GM12872 (cell line): Measurements from ENCODE around the gene ZFYVE27.

Experiments used
- TF ChIP-seq, protein P1 (sequence below): IDR thresholded peaks from 3 replicates; pipeline ENCODE4 v1.5.1; 2011; ENCODE audit warnings: low read depth, mild to moderate bottlenecking, low read length, moderate library complexity; ENCODE audit not compliant: insufficient read depth

Gene ZFYVE27

DNA sequence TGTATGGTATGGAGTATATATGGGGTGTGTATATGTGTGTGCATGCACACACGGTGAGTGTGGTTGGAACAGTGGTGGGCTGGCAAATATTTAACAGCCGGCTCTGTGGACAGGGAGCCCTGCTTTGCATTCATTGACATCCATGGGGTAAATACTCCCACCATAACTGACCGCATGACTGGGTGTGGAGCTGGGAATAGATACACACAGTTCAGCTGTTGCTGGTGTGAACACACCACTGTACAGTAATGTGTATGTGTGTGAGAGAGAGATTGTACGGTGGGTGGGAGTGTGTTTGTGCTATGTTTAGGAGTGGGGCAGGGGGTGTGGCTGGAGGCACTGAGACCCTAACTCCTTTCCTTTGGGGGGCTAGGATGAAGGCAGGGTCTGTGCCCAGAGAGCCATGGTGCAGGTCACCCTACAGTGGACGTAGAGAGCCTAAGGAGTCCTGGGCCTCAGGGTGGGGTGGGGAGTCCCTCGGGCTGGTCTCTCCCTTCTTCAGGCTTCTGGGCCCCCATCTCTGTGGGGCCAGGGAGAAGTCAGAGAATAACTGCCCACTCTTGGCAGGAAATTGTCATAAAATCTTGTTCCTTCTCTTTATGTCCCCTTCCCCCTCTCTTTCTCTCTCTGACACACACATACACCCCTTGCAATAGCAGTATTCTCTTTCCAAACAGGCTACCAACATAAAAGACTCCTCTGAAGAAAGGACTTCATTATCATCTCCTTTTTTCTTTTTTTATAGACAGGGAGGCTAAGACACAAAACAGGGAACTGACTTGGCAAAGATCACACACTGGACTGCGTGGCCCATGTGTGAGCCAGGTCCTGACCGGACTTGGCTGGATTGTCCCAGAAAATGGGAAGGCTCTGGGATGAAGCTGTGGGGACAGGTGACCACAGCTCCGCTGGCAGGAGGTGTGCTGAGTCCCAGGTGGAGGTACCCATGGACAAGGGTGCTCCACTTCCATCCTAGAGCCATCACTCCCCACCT lies 31.7 kb downstream of the ZFYVE27 start:
- TF ChIP-seq, protein P1, sequence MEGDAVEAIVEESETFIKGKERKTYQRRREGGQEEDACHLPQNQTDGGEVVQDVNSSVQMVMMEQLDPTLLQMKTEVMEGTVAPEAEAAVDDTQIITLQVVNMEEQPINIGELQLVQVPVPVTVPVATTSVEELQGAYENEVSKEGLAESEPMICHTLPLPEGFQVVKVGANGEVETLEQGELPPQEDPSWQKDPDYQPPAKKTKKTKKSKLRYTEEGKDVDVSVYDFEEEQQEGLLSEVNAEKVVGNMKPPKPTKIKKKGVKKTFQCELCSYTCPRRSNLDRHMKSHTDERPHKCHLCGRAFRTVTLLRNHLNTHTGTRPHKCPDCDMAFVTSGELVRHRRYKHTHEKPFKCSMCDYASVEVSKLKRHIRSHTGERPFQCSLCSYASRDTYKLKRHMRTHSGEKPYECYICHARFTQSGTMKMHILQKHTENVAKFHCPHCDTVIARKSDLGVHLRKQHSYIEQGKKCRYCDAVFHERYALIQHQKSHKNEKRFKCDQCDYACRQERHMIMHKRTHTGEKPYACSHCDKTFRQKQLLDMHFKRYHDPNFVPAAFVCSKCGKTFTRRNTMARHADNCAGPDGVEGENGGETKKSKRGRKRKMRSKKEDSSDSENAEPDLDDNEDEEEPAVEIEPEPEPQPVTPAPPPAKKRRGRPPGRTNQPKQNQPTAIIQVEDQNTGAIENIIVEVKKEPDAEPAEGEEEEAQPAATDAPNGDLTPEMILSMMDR, result no peak

DNA sequence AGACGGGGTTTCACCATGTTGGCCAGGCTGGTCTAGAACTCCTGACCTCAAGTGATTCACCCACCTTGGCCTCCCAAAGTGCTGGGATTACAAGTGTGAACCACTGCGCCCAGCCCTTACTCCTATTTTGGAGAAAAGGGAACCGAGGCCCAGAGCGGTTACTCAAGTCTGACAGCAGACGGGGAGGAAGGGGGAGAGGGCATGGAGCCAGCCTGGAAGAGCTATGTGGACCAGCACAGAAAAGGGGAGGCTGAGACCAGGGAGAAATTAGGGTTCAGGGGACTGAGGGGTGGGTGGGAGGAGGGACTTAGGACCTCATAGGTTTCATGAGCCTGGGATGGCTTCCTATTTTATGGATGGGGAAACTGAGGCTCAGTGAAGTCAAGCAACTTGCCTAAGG lies 33.3 kb downstream of the ZFYVE27 start:
- TF ChIP-seq, protein P1, result no peak

DNA sequence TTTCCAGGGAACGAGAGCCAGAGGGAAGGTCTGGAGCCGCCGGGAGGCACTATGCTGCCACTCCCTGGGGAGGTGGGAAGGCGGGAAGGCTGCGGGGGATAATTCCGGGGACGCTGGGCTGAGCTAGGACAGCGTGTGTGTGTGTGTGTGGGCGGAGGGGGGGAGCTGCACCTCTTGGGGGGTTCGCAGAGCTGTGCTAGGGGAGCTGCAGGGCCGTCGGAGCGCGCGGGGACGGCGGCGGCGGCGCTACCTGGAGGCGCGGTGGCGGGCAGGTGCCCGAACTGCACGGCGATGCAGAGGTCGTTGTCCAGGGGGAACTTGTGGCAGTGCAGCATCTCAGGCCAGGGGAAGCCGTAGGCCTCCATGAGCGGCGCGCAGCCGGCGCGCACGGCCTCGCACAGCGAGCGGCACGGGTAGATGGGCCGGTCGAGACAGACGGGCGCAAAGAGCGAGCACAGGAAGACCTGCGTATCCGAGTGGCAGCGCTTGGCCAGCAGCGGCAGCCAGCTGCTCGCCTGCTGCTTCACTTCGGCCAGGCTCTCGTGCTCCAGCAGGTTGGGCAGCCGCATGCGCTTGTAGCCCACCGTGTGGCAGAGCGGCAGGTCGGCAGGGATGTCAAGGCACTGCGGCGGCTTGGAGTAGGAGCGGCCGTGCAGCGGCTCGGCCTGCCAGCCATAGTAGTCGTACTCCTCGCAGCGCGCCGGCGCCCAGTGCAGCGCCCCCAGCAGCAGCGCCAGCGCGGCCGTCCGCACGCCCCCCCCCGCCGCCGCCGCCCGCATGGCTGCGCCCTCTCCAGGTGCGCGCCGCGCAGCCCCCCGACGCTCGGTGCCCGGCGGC lies 34.3 kb downstream of the ZFYVE27 start:
- TF ChIP-seq, protein P1, result no peak

DNA sequence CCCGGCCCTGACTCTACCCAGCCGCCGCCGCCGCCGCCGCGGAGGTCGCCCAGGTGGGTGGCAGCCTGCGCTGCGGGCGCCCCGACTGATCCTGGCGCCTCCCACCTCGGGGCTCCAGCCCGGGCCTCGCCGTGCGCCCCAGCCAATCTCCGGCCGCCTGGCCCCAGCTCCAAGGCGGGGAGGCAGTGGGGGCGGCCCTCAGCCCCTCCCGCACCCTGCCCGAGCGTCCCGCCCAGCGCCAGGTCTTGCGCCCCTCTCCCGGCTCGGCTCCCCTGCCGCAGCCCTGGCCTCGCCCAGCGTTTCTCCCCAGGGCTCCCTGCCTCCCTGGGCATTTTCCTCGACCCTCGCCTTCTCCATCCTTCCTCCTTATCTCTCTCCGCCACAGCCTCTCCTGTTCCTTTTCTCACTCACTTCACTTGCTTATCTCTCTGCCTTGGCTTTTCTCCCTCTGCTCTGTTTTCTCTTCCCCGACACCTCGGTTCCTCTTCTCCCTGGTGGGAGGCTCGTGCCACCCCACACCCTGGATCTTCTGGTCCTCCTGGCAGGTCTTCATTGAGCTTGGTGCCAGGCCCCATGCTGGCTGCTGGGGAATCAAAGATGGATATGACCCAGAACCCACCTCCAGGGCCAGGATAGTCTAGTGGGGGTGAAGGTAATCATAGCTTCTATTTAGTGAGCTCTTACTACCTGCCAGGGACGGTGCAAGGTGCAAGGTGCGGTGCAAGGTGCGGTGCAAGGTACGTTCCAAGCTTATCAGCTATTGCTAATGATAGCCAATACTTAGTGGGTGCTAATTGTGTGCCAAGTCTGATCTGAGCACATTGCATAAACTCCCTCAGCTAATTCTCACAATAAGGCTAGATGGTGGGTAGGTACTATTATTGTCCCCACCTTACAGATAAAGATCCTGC lies 35.2 kb downstream of the ZFYVE27 start, which contains the start of gene SFRP5:
Gene SFRP5, minus strand, starts transcription at position 87 of the 911 bp plus-strand sequence. CDS start 166 bp downstream, outside the sequence.
- TF ChIP-seq, protein P1, result no peak

DNA sequence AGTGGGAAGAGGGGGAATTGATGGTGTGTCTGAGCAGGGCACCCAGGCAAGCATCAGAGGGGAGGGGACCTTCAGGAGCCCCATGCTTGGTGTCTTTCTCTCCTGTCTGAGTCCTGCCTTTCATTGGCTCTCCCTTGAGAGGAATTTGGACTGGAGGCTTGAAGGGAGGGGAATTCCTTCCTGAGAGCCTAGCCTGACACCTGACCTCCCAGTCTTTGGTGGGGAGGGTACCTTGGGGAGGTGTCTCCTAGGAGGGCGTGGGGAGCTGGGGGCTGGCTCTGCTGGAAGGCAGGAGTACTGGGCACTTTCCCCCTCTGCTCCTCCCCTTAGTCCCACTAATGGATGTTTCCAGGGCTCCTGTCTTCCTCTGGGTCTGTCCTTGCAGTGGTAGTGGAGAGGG lies 36.2 kb downstream of the ZFYVE27 start:
- TF ChIP-seq, protein P1, result no peak

DNA sequence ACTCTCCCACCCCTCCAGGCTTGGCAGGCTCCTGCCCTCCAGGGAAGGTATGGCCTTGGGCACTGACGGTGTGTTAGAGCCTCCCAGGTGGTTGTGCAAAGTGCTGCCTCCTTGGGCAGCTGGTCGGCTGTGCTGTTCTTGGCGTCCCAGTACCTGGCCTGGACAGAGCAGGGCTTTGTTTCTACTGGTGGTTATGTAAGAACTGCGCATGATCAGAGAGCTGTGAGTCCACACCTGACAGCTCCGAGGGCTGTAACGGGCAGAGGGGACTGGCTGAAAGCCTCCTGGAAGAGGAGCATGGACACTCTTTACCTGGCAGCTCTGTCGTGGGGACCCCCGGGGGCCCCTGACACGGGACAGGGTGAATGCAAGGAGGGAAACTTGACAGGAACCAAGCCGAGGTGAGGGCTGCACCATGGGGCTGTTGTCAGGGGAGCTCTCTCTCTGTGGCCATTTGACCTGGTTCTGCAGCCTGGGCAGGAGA lies 37.9 kb downstream of the ZFYVE27 start:
- TF ChIP-seq, protein P1, result no peak
